ES-I3 (cell line): ENCODE results near the gene PLBD2.

Experiments
- H3K36me3 ChIP-seq: 2 replicates; pipeline ENCODE4 v1.6.1; 2013; ENCODE audit warnings: mild to moderate bottlenecking, low read length, control low read depth, moderate library complexity; ENCODE audit not compliant: insufficient read depth
- H3K4me1 ChIP-seq: 2 replicates; pipeline ENCODE4 v1.6.1; 2013; ENCODE audit warnings: mild to moderate bottlenecking, control low read depth, low read length; ENCODE audit not compliant: insufficient read depth
- H3K9ac ChIP-seq: 2 replicates; pipeline ENCODE4 v1.6.1; 2013; ENCODE audit warnings: low read depth, mild to moderate bottlenecking, low read length, moderate library complexity
- H3K9me3 ChIP-seq: 2 replicates; pipeline ENCODE4 v1.6.1; 2013; ENCODE audit warnings: mild to moderate bottlenecking, low read length, moderate library complexity; ENCODE audit not compliant: control insufficient read depth, insufficient read depth

PLBD2 gene

DNA sequence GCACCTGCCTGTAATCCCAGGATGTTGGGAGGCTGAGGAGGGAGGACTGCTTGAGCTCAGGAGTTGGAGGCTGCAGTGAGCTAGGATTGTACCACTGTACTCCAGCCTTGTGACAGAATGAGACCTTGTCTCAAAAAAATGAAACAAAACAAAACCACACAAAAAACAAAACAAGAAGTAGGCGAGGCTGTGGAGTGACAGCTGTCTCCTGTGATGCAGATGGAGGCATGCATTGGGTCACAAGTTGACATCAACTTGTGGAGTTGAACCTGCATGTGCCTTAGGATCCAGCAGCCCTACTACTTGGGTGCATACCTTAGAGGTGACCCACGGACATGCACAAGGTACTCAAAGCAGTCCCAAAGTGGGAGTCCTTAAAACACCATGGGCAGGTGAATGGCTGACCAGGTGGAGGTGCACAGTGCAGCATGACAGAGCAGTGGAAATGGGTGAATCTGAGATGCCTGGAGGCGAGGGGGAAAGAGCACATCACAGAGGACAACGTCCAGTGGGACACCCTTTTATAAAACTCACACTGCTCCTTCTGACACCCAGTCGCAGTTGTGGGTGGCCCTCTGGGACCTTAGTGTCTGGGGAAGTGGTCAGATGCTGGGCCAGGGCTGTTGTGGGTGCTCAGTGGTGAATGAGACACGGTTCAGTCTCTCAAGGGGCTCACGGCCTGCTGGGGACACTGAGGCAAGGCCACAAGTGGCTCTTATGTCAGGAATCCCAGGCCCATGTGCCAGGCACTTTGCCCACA lies 12.7 kb downstream of the PLBD2 start:
- Histone ChIP-seq H3K9me3 (no peaks in the 10 kb centered on the region), H3K9ac (no peak overlapping the region), H3K36me3 (no peaks in the 10 kb centered on the region), H3K4me1 (no peaks in the 10 kb centered on the region)

DNA sequence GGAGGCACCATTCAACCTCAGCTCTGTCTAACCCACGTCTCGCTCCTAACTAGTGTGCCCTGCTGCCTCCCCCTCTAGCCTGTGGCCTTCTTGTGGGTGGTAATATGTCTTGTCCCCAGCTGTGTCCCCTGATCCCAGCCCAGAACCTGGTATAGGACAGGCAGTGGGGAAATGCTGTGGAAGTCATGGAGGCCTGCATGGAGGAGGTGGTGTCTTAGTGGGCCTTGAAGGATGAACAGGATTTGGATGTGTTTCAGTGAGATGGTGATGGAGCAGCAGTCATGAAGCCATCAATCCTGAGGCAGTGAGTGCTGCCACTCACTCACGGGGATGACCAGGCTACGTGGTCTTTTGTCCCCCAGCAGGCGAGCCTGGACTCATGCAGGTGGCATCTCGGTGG lies 13.4 kb downstream of the PLBD2 start:
- Histone ChIP-seq H3K9me3 (no peaks in the 10 kb centered on the region), H3K4me1 (no peaks in the 10 kb centered on the region), H3K9ac (no peak overlapping the region), H3K36me3 (no peaks in the 10 kb centered on the region)

DNA sequence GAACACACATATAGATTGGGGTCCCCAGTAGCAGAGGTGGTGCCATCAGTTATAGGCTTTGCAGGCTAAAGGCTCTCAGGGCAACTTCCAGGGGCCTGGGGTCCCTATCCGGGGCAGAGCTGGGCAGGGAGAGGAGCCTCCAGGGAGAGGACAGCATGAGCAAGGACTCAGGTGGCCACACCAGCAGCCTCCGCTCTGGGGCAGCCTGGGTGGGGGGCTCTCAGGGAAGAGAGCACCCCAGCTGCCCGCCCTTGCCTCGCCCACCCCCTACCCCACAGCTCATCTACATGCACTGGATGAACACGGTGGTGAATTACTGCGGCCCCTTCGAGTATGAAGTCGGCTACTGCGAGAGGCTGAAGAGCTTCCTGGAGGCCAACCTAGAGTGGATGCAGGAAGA lies 14.0 kb downstream of the PLBD2 start:
- Histone ChIP-seq H3K9ac (no peak overlapping the region), H3K36me3 (no peaks in the 10 kb centered on the region), H3K9me3 (no peaks in the 10 kb centered on the region), H3K4me1 (no peaks in the 10 kb centered on the region)

DNA sequence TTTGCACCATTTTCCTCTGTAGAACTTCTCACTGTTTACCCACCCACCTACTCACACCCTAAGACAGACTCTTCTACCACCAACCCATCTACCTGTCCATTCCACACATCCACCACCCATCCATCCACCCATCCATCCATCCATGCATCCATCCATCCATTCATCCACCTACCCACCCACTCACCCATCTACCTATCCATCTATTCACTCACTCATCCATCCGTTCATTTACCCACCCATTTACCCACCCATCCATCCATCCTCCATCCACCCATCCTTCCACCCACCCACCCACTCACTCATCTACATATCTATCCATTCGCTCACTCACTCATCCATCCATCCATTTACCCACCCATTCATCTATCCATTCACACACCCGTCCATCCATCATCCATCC lies 15.1 kb downstream of the PLBD2 start:
- H3K4me1 ChIP-seq = no peaks in the 10 kb centered on the region
- H3K9me3 ChIP-seq = no peaks in the 10 kb centered on the region
- H3K9ac ChIP-seq = no peak overlapping the region
- H3K36me3 ChIP-seq = no peaks in the 10 kb centered on the region

DNA sequence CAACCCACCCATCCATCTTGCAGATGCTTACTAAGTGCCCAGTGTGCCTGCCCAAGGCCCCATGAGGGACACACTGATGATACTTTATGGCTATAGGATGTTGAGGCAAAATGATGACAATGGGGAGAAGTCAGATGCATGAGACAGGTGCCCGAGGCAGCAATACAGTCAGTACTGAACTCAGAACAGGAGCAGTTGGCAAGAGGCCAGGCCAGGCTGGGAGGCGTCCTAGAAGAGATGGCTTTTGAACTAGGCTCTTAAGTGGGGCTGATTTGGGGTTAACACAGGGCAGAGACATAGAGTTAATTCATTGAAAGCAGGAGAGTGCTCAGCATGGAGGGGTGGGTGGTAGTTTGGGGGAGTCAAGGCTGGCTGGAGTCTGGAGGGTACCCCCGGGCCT lies 15.6 kb downstream of the PLBD2 start:
- H3K9me3 ChIP-seq = no peaks in the 10 kb centered on the region
- no peak overlapping the region for H3K9ac ChIP-seq
- no peaks in the 10 kb centered on the region for H3K4me1 ChIP-seq
- H3K36me3 ChIP-seq = no peaks in the 10 kb centered on the region

DNA sequence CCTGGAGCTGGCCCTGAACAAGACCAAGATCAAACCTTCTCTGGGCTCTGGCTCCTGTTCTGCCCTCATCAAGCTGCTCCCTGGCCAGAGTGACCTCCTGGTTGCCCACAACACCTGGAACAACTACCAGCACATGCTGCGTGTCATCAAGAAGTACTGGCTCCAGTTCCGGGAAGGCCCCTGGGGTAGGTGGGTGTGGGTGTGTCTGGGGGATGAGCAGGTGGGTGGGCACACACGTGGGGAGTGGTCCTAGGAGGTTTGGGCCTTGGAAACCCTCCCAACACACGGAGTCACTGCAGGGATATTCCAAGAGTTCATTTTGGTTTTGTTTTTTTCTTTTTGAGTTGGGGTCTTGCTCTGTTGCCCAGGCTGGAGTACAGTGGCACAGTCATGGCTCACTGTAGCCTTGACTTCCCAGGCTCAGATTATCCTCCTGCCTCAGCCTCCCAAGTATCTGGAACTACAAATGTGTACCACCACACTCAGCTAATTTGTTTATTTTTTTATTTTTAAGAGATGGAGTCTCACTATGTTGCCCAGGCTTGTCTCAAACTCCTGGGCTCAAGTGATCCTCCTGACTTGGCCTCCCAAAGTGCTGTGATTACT lies 16.5 kb downstream of the PLBD2 start:
- H3K9me3 ChIP-seq = no peaks in the 10 kb centered on the region
- no peak overlapping the region for H3K9ac ChIP-seq
- H3K36me3 ChIP-seq = no peaks in the 10 kb centered on the region
- no peaks in the 10 kb centered on the region for H3K4me1 ChIP-seq

DNA sequence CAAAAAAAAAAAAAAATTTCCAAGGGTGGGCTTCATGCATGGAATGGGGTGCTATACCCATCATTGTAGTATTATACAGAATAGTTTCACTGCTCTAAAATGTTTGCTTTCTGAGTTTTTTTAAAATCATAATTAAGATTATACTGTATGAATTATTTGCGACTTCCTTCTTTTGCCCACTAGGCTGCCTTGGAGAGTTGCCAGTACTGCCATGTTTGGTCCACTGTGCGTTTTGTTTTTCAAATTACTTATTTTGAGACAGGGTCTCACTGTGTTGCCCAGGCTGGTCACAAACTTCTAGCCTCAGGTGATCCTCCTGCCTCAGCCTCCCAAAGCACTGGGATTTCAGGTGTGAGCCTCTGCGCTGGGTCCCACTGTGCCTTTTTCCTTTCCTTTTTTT lies 19.9 kb downstream of the PLBD2 start:
- Histone ChIP-seq H3K9ac (no peak overlapping the region), H3K36me3 (no peaks in the 10 kb centered on the region), H3K9me3 (no peaks in the 10 kb centered on the region), H3K4me1 (no peaks in the 10 kb centered on the region)

DNA sequence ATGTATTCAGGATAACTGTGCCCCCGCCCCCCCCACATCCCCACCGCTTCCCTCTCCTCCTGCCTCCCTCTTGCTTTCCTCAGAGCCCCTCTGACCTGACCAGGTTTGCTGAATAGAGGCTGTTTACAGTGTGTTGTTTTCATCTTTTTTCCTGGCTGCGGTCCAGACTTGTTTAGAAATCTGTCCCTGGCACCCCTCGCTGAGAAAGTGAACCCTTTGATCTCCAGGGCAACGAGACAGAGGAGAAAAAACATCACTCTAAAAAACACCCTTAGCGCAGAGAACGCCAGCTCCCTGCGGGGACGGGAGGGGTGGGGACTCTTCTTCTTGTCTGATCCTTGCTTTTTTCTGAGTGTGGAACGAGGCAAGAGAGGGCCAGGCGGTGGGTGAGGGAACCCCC lies 22.8 kb downstream of the PLBD2 start:
- no peaks in the 10 kb centered on the region for H3K4me1 ChIP-seq
- no peak overlapping the region for H3K9ac ChIP-seq
- H3K36me3 ChIP-seq = no peaks in the 10 kb centered on the region
- no peaks in the 10 kb centered on the region for H3K9me3 ChIP-seq

DNA sequence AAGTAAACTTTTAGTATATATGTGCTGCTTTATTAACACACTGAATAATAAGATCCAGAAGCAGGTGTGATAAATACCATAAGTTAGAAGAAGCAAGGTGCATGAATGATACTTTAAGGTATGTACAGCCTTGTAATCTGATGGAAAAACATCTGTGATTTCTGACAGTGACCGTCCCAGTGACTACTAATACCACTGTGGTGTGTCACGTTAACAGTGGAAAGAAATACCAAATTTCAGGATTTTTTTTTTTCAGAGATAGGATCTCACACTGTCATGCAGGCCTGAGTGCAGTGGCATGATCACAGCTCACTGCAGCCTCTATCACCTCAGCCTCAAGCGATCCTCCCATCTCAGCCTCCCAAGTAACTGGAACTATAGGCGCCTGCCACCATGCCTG lies 23.8 kb downstream of the PLBD2 start:
- no peak overlapping the region for H3K9ac ChIP-seq
- no peaks in the 10 kb centered on the region for H3K36me3 ChIP-seq
- H3K9me3 ChIP-seq = no peaks in the 10 kb centered on the region
- H3K4me1 ChIP-seq = no peaks in the 10 kb centered on the region

DNA sequence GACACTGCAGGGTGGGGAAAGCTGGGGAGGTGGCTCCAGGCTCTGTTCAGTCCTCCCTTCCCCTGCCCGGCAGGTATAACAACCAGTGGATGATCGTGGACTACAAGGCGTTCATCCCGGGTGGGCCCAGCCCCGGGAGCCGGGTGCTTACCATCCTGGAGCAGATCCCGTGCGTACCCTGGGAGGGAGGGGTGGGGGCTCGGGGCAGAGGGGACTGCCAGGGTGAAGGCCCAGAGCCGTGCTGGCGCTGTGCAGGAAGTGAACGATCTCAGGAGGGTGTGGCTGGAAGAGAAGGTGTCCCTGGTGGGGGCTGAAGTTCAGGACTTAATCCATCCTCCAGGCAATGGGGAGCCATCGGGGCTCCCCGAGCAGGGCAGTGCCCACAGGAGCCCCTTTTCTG lies 26.4 kb downstream of the PLBD2 start:
- no peak overlapping the region for H3K9ac ChIP-seq
- H3K9me3 ChIP-seq = no peaks in the 10 kb centered on the region
- H3K36me3 ChIP-seq = no peaks in the 10 kb centered on the region
- H3K4me1 ChIP-seq = no peaks in the 10 kb centered on the region

DNA sequence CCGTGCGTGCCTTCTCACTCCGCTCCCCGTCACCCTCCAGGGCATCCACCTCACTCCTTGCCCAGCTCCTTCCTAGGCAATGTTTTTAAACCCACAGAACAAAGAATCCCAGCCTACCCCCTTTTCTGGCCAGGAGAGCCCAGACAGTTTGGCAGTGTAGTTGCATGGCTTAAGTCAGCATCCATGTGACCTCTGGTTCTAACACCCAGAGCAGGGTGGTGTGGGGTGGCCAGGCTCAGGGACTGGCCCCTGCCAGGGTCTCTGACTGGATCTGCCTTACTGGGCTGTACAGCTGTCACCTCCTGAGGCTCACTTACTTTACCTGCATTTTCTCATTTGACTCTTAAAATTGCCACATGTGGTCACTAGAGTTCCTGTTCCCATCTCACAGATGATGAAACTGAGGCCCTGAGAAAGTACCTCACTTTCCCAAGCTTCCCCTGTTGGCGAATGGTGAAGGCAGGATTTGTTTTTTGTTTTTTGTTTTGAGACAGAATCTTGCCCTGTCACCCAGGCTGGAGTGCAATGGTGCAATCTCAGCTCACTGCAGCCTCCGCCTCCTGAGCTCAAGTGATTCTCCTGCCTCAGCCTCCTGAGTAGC lies 27.0 kb downstream of the PLBD2 start:
- Histone ChIP-seq H3K36me3 (no peaks in the 10 kb centered on the region), H3K4me1 (no peaks in the 10 kb centered on the region), H3K9ac (no peak overlapping the region), H3K9me3 (no peaks in the 10 kb centered on the region)

DNA sequence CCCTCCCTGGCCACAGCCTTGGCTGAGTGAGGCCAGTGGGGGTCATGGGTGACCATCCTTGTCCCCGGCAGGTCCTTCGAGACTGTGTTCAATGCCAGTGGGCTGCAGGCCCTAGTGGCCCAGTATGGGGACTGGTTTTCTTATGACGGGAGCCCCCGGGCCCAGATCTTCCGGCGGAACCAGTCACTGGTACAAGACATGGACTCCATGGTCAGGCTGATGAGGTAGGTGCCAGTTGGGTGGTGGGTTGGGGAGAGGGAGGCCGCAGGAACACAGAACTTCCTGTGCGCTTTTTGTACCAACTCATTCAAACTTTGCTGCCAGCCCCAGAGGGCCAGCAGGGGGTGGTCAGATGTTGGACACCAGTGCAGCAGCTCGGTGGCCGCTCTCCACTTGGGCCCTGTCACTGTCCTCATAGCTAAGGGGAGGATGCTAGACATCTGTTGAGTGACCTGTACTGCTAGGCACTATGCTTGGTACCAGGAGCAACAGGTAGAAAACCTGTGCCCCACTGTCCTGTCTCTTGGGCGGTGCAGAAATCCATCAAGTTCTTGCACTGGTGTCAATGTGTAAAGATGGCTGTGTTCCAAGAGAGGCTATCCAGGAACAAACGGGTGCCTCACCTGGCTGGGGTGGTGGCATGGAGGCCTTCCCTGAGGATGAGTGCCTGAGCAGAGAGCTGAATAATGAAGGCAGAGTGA lies 28.6 kb downstream of the PLBD2 start:
- H3K4me1 ChIP-seq = no peaks in the 10 kb centered on the region
- H3K9ac ChIP-seq = no peak overlapping the region
- H3K36me3 ChIP-seq = no peaks in the 10 kb centered on the region
- no peaks in the 10 kb centered on the region for H3K9me3 ChIP-seq

DNA sequence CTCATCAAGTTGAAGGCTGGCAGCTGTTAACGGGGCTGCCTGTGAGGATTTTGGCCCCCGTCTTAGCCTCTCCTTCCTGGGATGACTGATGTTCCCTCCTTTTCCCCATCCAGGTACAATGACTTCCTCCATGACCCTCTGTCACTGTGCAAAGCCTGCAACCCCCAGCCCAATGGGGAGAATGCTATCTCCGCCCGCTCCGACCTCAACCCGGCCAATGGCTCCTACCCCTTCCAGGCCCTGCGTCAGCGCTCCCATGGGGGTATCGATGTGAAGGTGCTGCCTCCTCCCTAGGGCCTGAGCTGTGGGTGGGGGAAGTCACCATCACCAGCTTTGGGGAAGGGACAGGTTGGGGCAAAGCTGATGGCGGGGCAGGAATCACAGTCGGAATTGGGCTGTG lies 29.2 kb downstream of the PLBD2 start:
- Histone ChIP-seq H3K9me3 (no peaks in the 10 kb centered on the region), H3K9ac (no peak overlapping the region), H3K4me1 (no peaks in the 10 kb centered on the region), H3K36me3 (no peaks in the 10 kb centered on the region)

DNA sequence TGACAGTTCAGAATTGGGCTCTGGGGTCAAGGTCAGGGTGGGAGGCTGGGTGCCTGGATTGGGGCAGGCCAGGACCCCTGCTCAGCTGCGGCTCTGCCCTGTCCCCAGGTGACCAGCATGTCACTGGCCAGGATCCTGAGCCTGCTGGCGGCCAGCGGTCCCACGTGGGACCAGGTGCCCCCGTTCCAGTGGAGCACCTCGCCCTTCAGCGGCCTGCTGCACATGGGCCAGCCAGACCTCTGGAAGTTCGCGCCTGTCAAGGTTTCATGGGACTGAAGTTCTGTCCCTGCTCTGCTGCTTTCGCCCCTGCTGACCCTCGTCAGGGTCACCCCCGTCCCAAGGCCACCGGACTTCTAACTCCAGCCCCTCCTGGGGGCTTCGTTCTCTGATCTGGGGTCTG lies 30.0 kb downstream of the PLBD2 start:
- H3K36me3 ChIP-seq = no peaks in the 10 kb centered on the region
- H3K9me3 ChIP-seq = no peaks in the 10 kb centered on the region
- H3K9ac ChIP-seq = no peak overlapping the region
- no peaks in the 10 kb centered on the region for H3K4me1 ChIP-seq
